PC-9 (cell line): ENCODE data around the gene NEDD9. TPM values are rescaled to one million over a fixed set of nuclear protein-coding genes. Genes with fewer than 3 reads are reported as not detected.

Experiments
- BruUV-seq: library from RNA; stranded (reverse); fragments of 400-500 nt; replicated peaks from 2 replicates; lab custom pipeline; 2021; lab: Mats Ljungman, UMichigan
- CTCF ChIA-PET: fragments of 300-600 bp; sonication (Branson Sonifier 250); formaldehyde crosslinking; loops from one replicate; lab custom pipeline; 2022; ENCODE audit warnings: antibody characterized with exemption; lab: Charles Lee
- POLR2A ChIA-PET: fragments of 300-600 bp; sonication (Branson Sonifier 250); formaldehyde crosslinking; loops from one replicate; lab custom pipeline; 2022; ENCODE audit warnings: antibody characterized with exemption; ENCODE audit not compliant: unreplicated experiment; lab: Charles Lee
- DNase-seq, 2 experiments: peaks; one replicate each; pipeline versions ENCODE4 v3.0.0 to v3.0.0-alpha.2; 2015 to 2022; ENCODE audit warnings: mixed read lengths in 1 of 2
- H2AFZ ChIP-seq: fragments of 200-600 bp; sonication (generic); 2 replicates; pipeline ENCODE4 v1.8.1; 2017; ENCODE audit warnings: antibody characterized with exemption
- H3F3A ChIP-seq: fragments of 200-600 bp; sonication (generic); 2 replicates; pipeline ENCODE4 v1.8.1; 2017; ENCODE audit warnings: antibody characterized with exemption, mild to moderate bottlenecking, low read depth; ENCODE audit not compliant: insufficient read depth
- H3K27ac ChIP-seq: fragments of 200-600 bp; sonication (generic); 2 replicates; pipeline ENCODE4 v1.6.1; 2016; ENCODE audit warnings: mixed run types
- H3K27me3 ChIP-seq: fragments of 200-600 bp; sonication (generic); 2 replicates; pipeline ENCODE4 v1.6.1; 2016; ENCODE audit warnings: low read depth, mixed run types; ENCODE audit not compliant: insufficient read depth
- H3K36me3 ChIP-seq: fragments of 200-600 bp; sonication (generic); 2 replicates; pipeline ENCODE4 v1.6.1; 2016; ENCODE audit warnings: low read depth, mixed run types
- H3K4me1 ChIP-seq: fragments of 200-600 bp; sonication (generic); replicated peaks from 2 replicates; pipeline ENCODE4 v1.6.1; 2016; ENCODE audit warnings: mixed run types; ENCODE audit not compliant: insufficient read depth
- H3K4me2 ChIP-seq: fragments of 200-600 bp; sonication (generic); 2 replicates; pipeline ENCODE4 v1.6.1; 2017; ENCODE audit warnings: mixed run types
- H3K4me3 ChIP-seq: fragments of 200-600 bp; sonication (generic); 2 replicates; pipeline ENCODE4 v1.6.1; 2016; ENCODE audit warnings: mixed run types
- H3K79me2 ChIP-seq: fragments of 200-600 bp; sonication (generic); 2 replicates; pipeline ENCODE4 v1.6.1; 2017; ENCODE audit warnings: low read depth, mixed run types
- H3K9me2 ChIP-seq: fragments of 200-600 bp; sonication (generic); 2 replicates; pipeline ENCODE4 v1.8.1; 2017; ENCODE audit warnings: mild to moderate bottlenecking; ENCODE audit not compliant: insufficient read depth
- H3K9me3 ChIP-seq: fragments of 200-600 bp; sonication (generic); 2 replicates; pipeline ENCODE4 v1.8.1; 2016; ENCODE audit warnings: low read depth; ENCODE audit not compliant: insufficient read depth
- H4K20me1 ChIP-seq: fragments of 200-600 bp; sonication (generic); 2 replicates; pipeline ENCODE4 v1.8.1; 2017; ENCODE audit not compliant: insufficient read depth
- EZH2 ChIP-seq: fragments of 200-600 bp; sonication (generic); IDR thresholded peaks from 2 replicates; pipeline ENCODE4 v1.8.0; 2017; ENCODE audit warnings: antibody characterized with exemption, low read depth
- intact Hi-C: fragments of 100-400 bp; cut with micrococcal nuclease; formaldehyde crosslinking; loops from one replicate; pipeline ENCODE4 v1.10.0; 2022; ENCODE audit not compliant: unreplicated experiment
- total RNA-seq: library from RNA; stranded (reverse); gene quantifications from 2 replicates; pipeline ENCODE4 v1.2.3, GENCODE V29; 2021
- TF ChIP-seq, protein P1 (sequence below): fragments of 200-600 bp; sonication (generic); conservative IDR thresholded peaks from 2 replicates; pipeline ENCODE4 v1.6.1; 2017; ENCODE audit warnings: mixed run types, antibody characterized with exemption, mild to moderate bottlenecking, moderate library complexity

NEDD9 gene
- total RNA-seq, 1 experiment from 2014 or later, result 57.5 TPM

- Histone ChIP-seq H3K36me3 (peaks cover 27% of the 10 kb centered on the region), H3K27ac (no peak overlapping the region), H3K79me2 (peaks cover 57% of the 10 kb centered on the region), H3K9me3 (no peaks in the 10 kb centered on the region), H3K27me3 (no peaks in the 10 kb centered on the region), H2AFZ (no peak overlapping the region), H3F3A (peaks cover 16% of the 10 kb centered on the region), H4K20me1 (no peaks in the 10 kb centered on the region), H3K4me1 (peaks cover 19% of the 10 kb centered on the region), H3K4me3 (no peak overlapping the region), H3K9me2 (no peaks in the 10 kb centered on the region), H3K4me2 (no peak overlapping the region)
- CTCF ChIA-PET, result interaction anchor here (0.7 kb wide), 1 partner anchor 32 kb away, joined by 3 read pairs; no protein-coding TSS in a partner anchor
- DNase-seq, result no peak
- POLR2A ChIA-PET, result interaction anchor here (0.7 to 0.9 kb wide), 3 partner anchors 15 to 226 kb away, joined by 3 to 9 read pairs (median 5); no protein-coding TSS in a partner anchor
- BruUV-seq, result no TSS peak
- TF ChIP-seq, protein P1, sequence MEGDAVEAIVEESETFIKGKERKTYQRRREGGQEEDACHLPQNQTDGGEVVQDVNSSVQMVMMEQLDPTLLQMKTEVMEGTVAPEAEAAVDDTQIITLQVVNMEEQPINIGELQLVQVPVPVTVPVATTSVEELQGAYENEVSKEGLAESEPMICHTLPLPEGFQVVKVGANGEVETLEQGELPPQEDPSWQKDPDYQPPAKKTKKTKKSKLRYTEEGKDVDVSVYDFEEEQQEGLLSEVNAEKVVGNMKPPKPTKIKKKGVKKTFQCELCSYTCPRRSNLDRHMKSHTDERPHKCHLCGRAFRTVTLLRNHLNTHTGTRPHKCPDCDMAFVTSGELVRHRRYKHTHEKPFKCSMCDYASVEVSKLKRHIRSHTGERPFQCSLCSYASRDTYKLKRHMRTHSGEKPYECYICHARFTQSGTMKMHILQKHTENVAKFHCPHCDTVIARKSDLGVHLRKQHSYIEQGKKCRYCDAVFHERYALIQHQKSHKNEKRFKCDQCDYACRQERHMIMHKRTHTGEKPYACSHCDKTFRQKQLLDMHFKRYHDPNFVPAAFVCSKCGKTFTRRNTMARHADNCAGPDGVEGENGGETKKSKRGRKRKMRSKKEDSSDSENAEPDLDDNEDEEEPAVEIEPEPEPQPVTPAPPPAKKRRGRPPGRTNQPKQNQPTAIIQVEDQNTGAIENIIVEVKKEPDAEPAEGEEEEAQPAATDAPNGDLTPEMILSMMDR, result no peak
- no peak for TF ChIP-seq EZH2
- intact Hi-C loops, result no loop called here
Measured at GRCh38 chr6:11202513-11203305, 29.8 kb downstream of the NEDD9 start.

DNA sequence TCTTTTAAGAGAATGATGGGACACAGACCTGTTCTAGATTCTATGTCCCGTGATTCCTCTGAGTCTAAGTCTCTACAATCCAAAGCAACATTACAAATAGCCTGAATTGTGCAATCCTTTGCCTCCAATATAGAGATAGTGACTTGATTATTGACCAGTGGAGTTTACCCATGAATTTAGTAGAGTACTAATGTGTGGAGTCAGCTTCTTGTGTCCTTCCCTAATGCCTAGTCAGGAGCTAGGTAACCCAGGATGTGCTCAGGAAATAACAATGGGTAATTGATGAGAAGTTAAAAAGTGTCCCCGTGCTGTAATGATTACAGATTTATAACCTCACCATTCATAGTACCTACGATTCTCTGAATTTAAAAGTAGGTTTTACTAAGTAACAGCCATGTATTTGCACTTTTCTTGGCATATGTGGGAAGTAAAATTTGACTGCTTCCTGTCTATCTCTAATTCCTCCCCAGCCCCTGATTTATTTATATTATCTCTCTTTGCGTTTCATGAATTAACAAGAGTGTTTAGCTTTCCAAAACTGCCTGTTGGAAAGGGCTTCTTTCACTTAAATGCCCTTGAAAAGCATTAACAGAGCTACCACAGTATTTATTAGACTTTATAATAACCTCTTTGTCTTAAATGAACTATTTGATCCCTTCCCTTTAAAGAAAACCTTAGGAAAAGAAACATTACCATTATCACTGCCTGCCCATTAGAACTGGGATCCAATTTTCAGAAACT, 30.5 kb downstream of the NEDD9 start:
- H3K9me2 ChIP-seq, result no peaks in the 10 kb centered on the region
- H3K36me3 ChIP-seq, result peaks cover 27% of the 10 kb centered on the region
- no peak overlapping the region for H3K4me3 ChIP-seq
- no TSS peak for BruUV-seq
- no peak overlapping the region for H2AFZ ChIP-seq
- H3K79me2 ChIP-seq, result peaks cover 61% of the 10 kb centered on the region
- peaks cover 15% of the 10 kb centered on the region for H3K4me1 ChIP-seq
- peaks cover 13% of the 10 kb centered on the region; the same call in 1 of the 2 replicates for H3F3A ChIP-seq
- ChIA-PET POLR2A (interaction anchor here (0.5 to 0.9 kb wide), 3 partner anchors 16 to 1089 kb away, joined by 4 to 9 read pairs (median 5); partner anchors contain the start of gene EDN1), CTCF (no interaction called here)
- H4K20me1 ChIP-seq, result no peaks in the 10 kb centered on the region
- TF ChIP-seq, protein P1, result no peak
- no peak overlapping the region for H3K4me2 ChIP-seq
- no peaks in the 10 kb centered on the region for H3K27me3 ChIP-seq
- no peak for DNase-seq
- no peak overlapping the region for H3K27ac ChIP-seq
- no peaks in the 10 kb centered on the region for H3K9me3 ChIP-seq
- intact Hi-C loops, result no loop called here

- Histone ChIP-seq H3K9me2 (no peaks in the 10 kb centered on the region), H4K20me1 (no peaks in the 10 kb centered on the region), H3K4me1 (peaks cover 6% of the 10 kb centered on the region), H2AFZ (no peak overlapping the region), H3K79me2 (peaks cover 53% of the 10 kb centered on the region), H3K27me3 (no peaks in the 10 kb centered on the region), H3K27ac (no peak overlapping the region), H3K4me2 (no peak overlapping the region), H3K9me3 (no peaks in the 10 kb centered on the region), H3K36me3 (peaks cover 26% of the 10 kb centered on the region), H3F3A (peaks cover 3% of the 10 kb centered on the region; the same call in 1 of the 2 replicates), H3K4me3 (no peak overlapping the region)
- ChIA-PET POLR2A (interaction anchor here (0.7 kb wide), 1 partner anchor 44 kb away, joined by 3 read pairs; no protein-coding TSS in a partner anchor), CTCF (no interaction called here)
- DNase-seq, result no peak
- no TSS peak for BruUV-seq
- intact Hi-C loops, result no loop called here
- TF ChIP-seq, protein P1, result no peak
- TF ChIP-seq EZH2, result no peak
Measured at GRCh38 chr6:11201015-11201414, 31.5 kb downstream of the NEDD9 start.
